Central memory CD8-positive, alpha-beta T cell (primary cell): ENCODE data around the gene MYO9B.
"Not testable (repeated sequence)": the region's sequence is repeated elsewhere in the genome, so short reads cannot be mapped to it uniquely, and the experiment has no call there.

ENCODE experiments used
- ATAC-seq: fragments of 150-1000 bp; cut with Tn5 transposase; replicated peaks from 2 replicates; pipeline ENCODE4 v1.10.0; 2022; ENCODE audit warnings: mild to moderate bottlenecking, moderate FRiP score, moderate number of reproducible peaks; ENCODE audit not compliant: poor library complexity, severe bottlenecking; ENCODE audit errors: extremely low read depth
- DNase-seq, 2 donors: peaks; one replicate each; pipeline ENCODE4 v3.0.0; 2021; ENCODE audit warnings: low spot score in 2 of 2
- H3K27ac Mint-ChIP-seq: one replicate; pipeline ENCODE4 v1.8.0; 2022; ENCODE audit warnings: low read depth, mild to moderate bottlenecking, moderate library complexity, mixed read lengths
- H3K27me3 Mint-ChIP-seq: one replicate; pipeline ENCODE4 v1.8.0; 2022; ENCODE audit warnings: mixed read lengths
- H3K36me3 Mint-ChIP-seq: one replicate; pipeline ENCODE4 v1.8.0; 2022; ENCODE audit warnings: mild to moderate bottlenecking, moderate library complexity, mixed read lengths; ENCODE audit not compliant: insufficient read depth
- H3K4me1 Mint-ChIP-seq: one replicate; pipeline ENCODE4 v1.8.0; 2022; ENCODE audit warnings: mixed read lengths
- H3K4me3 Mint-ChIP-seq: one replicate; pipeline ENCODE4 v1.8.0; 2022; ENCODE audit warnings: mild to moderate bottlenecking, moderate library complexity, mixed read lengths
- H3K9me3 Mint-ChIP-seq: one replicate; pipeline ENCODE4 v1.8.0; 2022; ENCODE audit warnings: mixed read lengths

MYO9B gene

DNA sequence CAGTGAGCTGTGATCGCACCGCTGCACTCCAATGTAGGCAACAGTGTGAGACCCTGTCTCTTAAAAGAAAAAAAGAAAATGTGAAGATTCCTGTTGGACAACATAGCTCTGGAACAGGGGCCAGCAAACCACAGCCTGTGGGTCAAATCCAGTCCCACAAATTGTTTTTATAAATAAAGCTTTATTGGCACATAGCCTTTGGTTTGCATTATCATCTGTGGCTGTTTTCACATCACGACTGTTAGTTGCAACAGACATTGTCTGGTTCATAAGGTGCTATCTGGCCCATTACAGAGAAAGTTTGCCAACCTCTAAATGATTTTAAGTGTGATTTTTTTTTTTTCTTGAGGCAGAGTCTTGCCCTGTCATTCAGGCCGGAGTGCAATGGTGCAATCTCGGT is 90.1 kb downstream of the MYO9B start:
- no peak overlapping the region for H3K4me3 Mint-ChIP-seq
- no peak overlapping the region for H3K27ac Mint-ChIP-seq
- ATAC-seq (no peak), DNase-seq (no peak)
- H3K9me3 Mint-ChIP-seq, result no peaks in the 10 kb centered on the region
- peaks cover 6% of the 10 kb centered on the region for H3K4me1 Mint-ChIP-seq
- no peaks in the 10 kb centered on the region for H3K27me3 Mint-ChIP-seq
- H3K36me3 Mint-ChIP-seq, result peaks cover 72% of the 10 kb centered on the region

DNA sequence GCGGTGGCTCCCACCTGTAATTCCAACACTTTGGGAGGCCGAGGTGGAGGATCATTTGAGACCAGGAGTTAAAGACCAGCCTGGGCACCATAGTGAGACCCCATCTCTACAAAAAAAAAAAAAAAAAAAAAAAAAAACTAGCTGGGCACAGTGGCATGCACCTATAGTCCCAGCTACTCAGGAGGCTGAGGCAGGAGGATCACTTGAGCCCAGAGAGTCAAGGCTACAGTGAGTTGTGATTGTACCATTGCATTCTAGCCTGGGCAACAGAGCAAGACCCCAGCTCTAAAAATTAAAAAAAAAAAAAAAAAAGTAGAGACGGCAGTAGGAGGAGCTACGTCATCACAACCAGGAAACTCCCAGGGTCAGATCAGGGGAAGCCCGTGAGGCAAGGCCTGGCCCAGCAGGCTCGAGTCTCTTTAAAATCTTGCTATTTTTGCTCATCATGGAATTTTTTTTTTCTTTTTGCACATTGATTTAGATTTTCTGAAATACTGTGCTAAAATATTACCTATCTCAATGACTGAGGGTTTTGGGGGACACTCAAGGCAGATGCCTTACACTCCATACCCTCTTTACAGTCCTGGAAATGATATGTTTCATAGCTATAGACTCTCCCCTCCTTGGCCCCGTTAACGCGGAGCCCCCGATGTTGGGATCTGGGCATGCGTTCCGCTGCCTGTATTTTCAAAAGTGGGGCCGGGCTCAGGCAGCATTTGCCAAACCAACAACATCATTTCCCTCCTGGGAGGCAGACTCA is 95.1 kb downstream of the MYO9B start:
- Mint-ChIP-seq H3K4me3 (no peak overlapping the region), H3K4me1 (no peaks in the 10 kb centered on the region), H3K27me3 (no peaks in the 10 kb centered on the region), H3K27ac (peak overlapping the region; percentile 3), H3K9me3 (no peaks in the 10 kb centered on the region), H3K36me3 (peaks cover 76% of the 10 kb centered on the region)
- ATAC-seq (no peak), DNase-seq (no peak)

DNA sequence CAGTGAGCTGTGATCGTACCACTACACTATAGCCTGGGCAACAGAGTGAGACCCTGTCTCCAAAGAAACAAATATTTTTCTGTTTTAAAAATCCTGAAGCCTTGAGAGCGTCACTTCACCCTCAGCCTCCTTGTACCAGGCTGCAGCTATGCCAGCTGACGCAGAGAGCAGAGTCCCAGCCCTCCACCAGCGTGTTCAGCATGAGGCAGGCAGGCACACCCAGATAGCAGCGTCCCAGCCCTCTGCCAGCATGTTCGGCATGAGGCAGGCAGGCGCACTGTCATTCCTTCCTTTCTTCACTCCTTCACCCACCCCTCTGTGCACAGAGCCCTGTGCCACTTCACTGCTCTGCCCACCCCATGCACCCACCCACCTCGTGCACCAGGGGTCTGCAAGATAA is 96.3 kb downstream of the MYO9B start:
- Mint-ChIP-seq H3K4me1 (no peaks in the 10 kb centered on the region), H3K27ac (no peak overlapping the region), H3K9me3 (no peaks in the 10 kb centered on the region), H3K36me3 (peaks cover 83% of the 10 kb centered on the region), H3K27me3 (no peaks in the 10 kb centered on the region), H3K4me3 (no peak overlapping the region)
- ATAC-seq, result no peak
- DNase-seq, result no peak

DNA sequence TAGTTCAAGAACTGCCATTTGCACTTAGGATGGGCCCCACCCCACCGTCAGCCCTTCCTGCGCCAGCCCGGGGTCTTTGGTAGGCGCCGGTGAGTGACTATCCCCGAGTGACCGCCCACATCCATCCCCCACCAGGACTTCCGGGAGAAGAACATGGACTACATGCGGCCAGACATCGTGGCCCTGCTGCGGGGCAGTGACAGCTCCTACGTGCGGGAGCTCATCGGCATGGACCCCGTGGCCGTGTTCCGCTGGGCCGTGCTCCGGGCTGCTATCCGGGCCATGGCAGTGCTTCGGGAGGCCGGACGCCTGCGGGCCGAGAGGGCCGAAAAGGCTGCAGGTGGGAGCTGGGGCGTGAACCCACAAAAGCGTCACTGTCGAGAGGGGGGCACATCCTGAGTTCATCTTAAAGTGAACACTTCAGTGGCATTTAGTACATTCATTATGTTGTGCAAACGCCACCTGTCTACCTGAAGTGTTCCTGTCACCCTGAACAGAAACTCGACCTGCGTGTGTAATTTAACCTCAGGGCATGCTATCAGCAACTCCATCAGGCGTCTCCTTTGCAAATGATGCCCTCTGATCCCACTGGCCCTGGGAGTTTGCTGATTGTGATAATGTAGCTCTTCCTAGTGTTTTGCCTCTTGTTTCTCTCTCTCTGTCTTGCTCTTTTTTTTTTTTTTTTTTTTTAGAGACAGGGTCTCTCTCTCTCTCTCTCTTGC is 97.2 kb downstream of the MYO9B start:
- Mint-ChIP-seq H3K36me3 (peaks cover 85% of the 10 kb centered on the region), H3K27ac (no peak overlapping the region), H3K27me3 (no peaks in the 10 kb centered on the region), H3K9me3 (no peaks in the 10 kb centered on the region), H3K4me3 (no peak overlapping the region), H3K4me1 (no peaks in the 10 kb centered on the region)
- DNase-seq, result no peak
- ATAC-seq, result no peak

DNA sequence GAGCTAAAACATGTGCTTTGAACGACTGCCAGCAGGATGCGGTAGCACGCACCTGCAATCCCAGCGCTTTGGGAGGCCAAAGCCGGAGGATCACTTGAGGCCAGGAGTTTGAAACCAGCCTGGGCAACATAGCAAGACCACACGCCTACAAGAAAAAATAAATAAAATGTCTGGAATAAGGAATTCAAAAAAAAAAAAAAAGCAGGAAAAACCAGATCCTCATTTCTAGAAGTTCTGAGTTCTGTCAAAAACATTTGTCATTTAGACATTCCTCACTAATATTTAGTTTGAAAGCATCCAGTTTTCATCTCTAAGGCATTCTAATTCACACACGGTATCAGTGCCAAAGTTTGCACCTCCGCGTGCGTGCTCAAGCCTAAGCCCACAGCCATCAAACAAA is 102.7 kb downstream of the MYO9B start:
- H3K27ac Mint-ChIP-seq, result no peak overlapping the region
- H3K36me3 Mint-ChIP-seq, result peaks cover 65% of the 10 kb centered on the region
- no peak overlapping the region for H3K4me3 Mint-ChIP-seq
- H3K9me3 Mint-ChIP-seq, result no peaks in the 10 kb centered on the region
- peaks cover 3% of the 10 kb centered on the region for H3K4me1 Mint-ChIP-seq
- ATAC-seq (no peak), DNase-seq (no peak)
- H3K27me3 Mint-ChIP-seq, result no peaks in the 10 kb centered on the region

DNA sequence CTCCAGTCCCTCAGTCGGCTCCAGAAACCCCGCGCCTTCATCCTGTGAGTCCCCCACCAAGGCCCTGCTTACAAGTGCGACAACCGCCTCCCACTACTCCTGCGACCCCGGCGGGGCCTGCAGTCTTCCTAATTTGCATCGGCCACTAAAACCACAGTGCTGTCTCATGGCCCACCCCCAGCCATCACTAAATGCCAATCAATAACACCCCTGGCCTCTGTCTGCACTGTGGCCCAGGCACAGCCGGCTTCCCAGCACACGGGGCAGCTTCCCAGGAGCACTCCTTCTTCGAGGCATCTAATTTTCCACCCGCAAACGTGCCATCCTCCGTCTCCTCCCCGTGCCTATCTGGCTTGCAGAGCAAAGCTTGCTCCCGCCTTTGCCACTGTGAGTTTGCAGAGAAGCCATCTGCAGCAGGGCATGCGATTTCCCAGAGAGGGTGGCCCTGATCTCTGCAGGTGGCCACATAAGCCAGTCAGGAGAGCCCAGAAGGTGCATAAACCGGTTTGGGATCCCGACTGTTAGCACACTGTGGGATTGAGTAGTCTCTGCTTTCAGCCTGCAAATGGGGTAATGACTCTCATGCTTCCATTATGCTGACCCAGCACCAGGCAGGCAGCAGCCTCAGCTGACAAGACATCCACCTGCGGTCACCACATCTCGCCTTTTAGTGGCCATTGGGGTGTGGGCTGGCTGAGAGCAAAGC is 105.6 kb downstream of the MYO9B start:
- Mint-ChIP-seq H3K36me3 (peaks cover 54% of the 10 kb centered on the region), H3K27me3 (no peaks in the 10 kb centered on the region), H3K4me3 (no peak overlapping the region), H3K9me3 (no peaks in the 10 kb centered on the region), H3K27ac (peak overlapping the region; percentile 75), H3K4me1 (peaks cover 20% of the 10 kb centered on the region)
- DNase-seq, result no peak
- no peak for ATAC-seq

DNA sequence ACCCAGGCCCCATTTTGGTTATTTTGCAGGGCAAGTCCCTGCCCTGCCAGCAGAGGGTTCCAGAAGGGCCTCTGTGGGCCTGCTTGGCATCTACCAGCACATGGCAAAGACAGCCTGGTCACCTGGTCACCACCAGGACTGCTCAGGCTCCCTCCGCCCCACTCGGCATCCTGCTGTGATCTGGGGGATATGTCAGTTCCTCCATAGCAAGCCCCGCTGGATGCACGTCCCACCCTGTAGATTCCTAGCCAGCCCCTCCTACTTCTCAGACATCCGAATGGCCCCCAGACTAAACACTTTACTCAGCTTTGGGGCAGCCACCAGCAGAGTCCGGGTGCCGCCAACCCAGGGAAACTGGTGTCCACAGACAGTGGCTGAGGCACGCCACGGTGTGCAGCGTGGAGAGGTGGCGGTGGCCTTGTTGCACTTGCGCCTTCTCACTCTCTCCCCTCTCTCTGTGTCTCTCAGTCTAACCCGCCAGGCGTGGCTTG is 107.7 kb downstream of the MYO9B start:
- ATAC-seq (peak; percentile 27), DNase-seq (no peak)
- Mint-ChIP-seq H3K4me3 (peak overlapping the region; percentile 91), H3K27ac (peak overlapping the region; percentile 96), H3K9me3 (no peaks in the 10 kb centered on the region), H3K27me3 (no peaks in the 10 kb centered on the region), H3K4me1 (peaks cover 20% of the 10 kb centered on the region), H3K36me3 (peaks cover 43% of the 10 kb centered on the region)

DNA sequence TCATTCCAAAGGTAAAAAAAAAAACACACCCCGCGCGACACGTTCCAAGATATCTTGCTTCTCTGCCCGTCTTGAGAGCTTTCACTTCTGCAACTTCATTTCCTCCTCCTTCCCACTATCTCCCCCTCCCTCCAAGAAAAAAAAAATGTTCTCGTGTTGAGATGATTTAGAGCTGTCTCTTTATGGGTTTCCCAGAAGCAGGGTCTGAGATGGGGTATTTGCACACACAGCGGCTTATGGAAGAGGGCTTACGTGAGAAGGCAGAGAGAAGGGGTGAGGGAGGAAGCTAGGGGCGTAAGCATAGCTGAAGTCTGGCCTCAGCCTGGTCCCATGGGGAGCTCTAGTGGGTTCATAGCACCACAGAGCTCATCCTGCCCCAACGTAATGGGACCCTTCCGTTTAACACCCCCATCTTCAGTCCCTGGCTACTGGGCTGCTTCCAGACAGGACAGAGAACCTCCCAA is 108.3 kb downstream of the MYO9B start:
- ATAC-seq (peak; percentile 48), DNase-seq (no peak)
- peak overlapping the region; percentile 96 for H3K27ac Mint-ChIP-seq
- H3K27me3 Mint-ChIP-seq, result no peaks in the 10 kb centered on the region
- peak overlapping the region; percentile 91 for H3K4me3 Mint-ChIP-seq
- no peaks in the 10 kb centered on the region for H3K9me3 Mint-ChIP-seq
- H3K36me3 Mint-ChIP-seq, result peaks cover 40% of the 10 kb centered on the region
- H3K4me1 Mint-ChIP-seq, result peaks cover 20% of the 10 kb centered on the region

DNA sequence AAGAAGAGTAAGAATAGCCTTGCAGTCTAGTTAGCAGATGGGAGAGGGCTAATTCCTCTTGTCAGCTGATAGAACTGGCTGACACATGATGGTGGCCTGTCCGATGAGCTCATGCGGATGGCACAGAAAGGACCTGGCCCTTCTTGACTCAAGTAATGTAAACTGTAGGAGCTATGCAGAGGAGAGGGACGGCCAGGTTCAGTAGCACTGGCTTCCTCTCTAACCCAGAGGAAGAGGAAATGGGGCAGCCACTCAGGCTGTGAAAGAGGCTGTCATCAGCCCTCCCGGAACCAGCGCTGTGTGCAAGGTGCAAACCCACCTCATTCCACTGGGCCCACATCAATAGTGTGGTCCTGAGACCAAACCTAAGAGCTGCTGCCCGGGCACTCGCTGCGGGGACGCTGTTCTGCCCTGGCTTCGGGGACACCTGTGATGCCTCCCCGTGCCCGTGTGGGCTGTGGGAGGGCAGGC is 108.8 kb downstream of the MYO9B start:
- Mint-ChIP-seq H3K4me1 (peaks cover 20% of the 10 kb centered on the region), H3K27ac (peak overlapping the region; percentile 96), H3K27me3 (no peaks in the 10 kb centered on the region), H3K9me3 (no peaks in the 10 kb centered on the region), H3K4me3 (peak overlapping the region; percentile 91), H3K36me3 (peaks cover 44% of the 10 kb centered on the region)
- ATAC-seq (peak; percentile 97), DNase-seq (peak; percentile 45 to 59)

DNA sequence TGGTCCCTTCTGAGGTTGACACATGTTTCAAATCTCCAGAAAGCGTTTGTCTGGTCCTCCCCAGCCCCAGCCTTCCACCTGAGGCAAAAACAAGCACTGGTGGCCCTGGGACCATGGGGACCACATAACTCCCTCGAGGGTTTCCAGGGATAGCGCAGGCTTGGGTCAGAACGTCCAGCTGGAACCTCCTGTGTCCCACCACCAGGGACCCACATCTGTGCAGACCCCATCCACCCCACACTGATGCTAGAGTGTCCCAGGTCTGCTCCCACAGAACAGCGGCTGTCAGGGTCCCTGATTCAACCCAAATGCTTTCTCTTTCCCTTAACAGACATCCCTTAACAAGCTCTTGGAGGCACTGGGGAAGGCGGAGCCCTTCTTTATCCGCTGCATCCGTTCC is 110.0 kb downstream of the MYO9B start:
- Mint-ChIP-seq H3K27ac (peak overlapping the region; percentile 96), H3K4me1 (peaks cover 20% of the 10 kb centered on the region), H3K4me3 (peak overlapping the region; percentile 36), H3K9me3 (no peaks in the 10 kb centered on the region), H3K27me3 (no peaks in the 10 kb centered on the region), H3K36me3 (peaks cover 48% of the 10 kb centered on the region)
- DNase-seq, result no peak
- ATAC-seq, result no peak

DNA sequence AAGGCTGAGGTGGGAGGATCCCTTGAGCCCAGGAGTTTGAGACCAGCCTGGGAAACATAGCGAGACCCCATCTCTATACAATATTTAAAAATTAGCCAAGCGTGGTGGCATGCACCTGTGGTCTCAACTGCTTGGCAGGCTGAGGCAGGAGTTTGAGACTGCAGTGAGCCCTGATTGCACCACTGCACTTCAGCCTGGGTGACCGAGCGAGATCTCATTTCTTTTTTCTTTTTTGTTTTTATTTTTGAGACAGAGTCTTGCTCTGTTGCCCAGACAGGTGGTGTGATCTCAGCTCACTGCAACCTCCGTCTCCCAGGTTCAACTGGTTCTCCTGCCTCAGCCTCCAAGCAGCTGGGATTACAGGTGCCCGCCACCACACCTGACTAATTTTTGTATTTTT is 116.2 kb downstream of the MYO9B start:
- not testable (repeated sequence) for H3K9me3 Mint-ChIP-seq, H3K4me3 Mint-ChIP-seq, H3K27ac Mint-ChIP-seq, DNase-seq, H3K4me1 Mint-ChIP-seq, H3K27me3 Mint-ChIP-seq, ATAC-seq
- peaks cover 68% of the 10 kb centered on the region for H3K36me3 Mint-ChIP-seq

DNA sequence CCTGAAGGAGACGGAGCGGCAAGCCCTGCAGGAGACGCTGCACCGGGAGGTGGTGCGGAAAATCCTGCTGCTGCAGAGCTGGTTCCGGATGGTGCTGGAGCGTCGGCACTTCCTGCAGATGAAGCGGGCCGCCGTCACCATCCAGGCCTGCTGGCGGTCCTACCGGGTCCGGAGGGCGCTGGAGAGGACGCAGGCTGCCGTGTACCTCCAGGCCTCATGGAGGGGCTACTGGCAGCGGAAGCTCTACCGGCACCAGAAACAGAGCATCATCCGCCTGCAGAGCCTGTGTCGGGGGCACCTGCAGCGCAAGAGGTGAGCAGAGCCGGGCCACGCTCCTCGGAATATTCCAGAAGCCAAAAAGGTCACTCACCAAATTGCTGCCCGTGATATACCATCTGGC is 117.2 kb downstream of the MYO9B start:
- Mint-ChIP-seq H3K4me3 (no peak overlapping the region), H3K4me1 (no peaks in the 10 kb centered on the region), H3K9me3 (no peaks in the 10 kb centered on the region), H3K27me3 (no peaks in the 10 kb centered on the region), H3K36me3 (peaks cover 72% of the 10 kb centered on the region), H3K27ac (no peak overlapping the region)
- DNase-seq (no peak), ATAC-seq (no peak)
